Renal cortical epithelial cell (primary cell): ENCODE measurements around the gene TRIM56. TPM values are rescaled to one million over a fixed set of nuclear protein-coding genes. Genes with fewer than 3 reads are reported as not detected.

Experiments
- DNase-seq: peaks from one replicate; pipeline ENCODE4 v3.0.0-alpha.2; 2011; ENCODE audit warnings: low read depth
- total RNA-seq: library from RNA; depleted of rRNA; stranded (reverse); fragments of >200 nt; gene quantifications from 2 replicates; pipeline ENCODE4 v1.2.3, GENCODE V29; 2014

TRIM56 gene
- total RNA-seq, 1 donor from 2014 or later: 43.8 TPM

DNA sequence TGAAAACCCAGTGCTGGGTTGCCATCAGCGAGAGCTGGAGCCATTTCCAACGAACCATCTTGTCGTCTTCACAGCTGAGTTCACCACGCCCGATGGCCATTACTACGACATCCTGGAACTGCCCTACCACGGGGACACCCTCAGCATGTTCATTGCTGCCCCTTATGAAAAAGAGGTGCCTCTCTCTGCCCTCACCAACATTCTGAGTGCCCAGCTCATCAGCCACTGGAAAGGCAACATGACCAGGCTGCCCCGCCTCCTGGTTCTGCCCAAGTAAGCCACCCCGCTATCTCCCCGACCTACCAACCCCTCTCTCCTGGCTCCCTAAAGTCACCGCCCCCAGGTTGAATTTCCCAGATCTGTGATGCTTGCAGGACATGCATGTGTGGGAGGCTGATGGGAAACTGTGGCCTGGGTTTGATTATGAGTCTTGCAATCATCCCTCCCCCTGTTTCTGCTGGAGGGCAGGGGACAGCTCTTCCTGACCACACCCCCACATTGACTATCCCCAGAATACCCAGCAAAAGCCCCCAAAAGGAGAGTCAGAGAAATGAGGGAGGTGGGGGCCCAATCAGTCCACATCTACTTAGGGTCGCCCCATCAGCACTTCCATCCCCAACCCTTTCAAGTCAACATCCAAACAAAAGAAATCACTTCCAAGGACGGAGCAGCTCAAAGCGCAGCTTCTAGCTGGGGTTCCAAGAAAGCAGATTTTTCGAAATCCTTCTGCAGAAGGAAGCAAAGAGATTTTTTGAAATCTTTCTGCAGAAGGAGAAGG lies 48.5 kb downstream of the TRIM56 start:
- no peak for DNase-seq

GRCh38 chr7:101134399-101134980 lies 49.2 kb downstream of the TRIM56 start:
- DNase-seq: no peak

GRCh38 chr7:101137651-101138212 lies 52.5 kb downstream of the TRIM56 start:
- DNase-seq: no peak

- peak; percentile 96 for DNase-seq
Measured at GRCh38 chr7:101138213-101138870, 53.1 kb downstream of the TRIM56 start.

- DNase-seq: no peak
Measured at GRCh38 chr7:101140339-101140699, 55.0 kb downstream of the TRIM56 start.

DNA sequence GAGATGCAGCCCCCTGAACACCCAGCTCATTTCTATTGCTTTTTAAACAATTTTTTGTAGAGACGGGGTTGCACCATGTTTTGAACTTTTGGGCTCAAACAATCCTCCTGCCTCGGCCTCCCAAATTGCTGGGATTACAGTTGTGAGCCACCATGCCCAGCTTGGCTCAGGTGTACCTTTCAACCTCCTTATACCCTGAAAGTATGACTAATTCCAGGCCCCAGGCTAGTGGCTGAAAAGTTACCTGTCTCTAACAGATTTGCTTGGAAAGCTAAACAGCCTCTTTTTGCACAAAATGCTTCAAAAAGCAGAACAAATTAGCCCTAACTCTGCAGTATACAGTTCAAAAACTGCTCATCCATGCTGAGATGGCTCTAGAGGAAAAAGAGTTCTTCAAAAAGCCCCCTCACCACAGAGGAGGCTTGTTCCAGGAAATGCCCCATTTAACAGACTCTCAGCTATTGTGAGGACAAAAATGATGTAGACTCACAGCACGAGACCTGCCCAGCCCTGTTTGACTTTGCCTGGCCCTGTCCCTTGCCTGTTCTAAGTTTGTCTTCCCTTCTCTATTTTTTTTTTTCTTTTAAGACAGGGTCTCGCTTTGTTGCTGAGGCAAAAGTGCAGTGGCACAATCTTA lies 55.6 kb downstream of the TRIM56 start:
- no peak for DNase-seq

Other genes with a start within 250 kb of the TRIM56 start
- gene SLC12A9, start 232.8 kb upstream of the TRIM56 start, total RNA-seq: 13.8 and 25.5 TPM in 2 replicates
- 87.9 and 95.2 TPM in 2 replicates for gene TRIP6, start 218.1 kb upstream of the TRIM56 start, total RNA-seq
- 32.8 and 51.7 TPM in 2 replicates for gene SRRT, start 210.4 kb upstream of the TRIM56 start, total RNA-seq
- gene UFSP1, start 195.8 kb upstream of the TRIM56 start, total RNA-seq: 2.1 and 5.2 TPM in 2 replicates
- gene ACHE, start 189.6 kb upstream of the TRIM56 start, total RNA-seq: 0.94 and 1.2 TPM in 2 replicates
- gene MUC3A, start 135.9 kb upstream of the TRIM56 start, total RNA-seq: 0.75 TPM in 1 of 2 replicates, not detected in the other
- not detected in 2 replicates for gene MUC12, start 115.9 kb upstream of the TRIM56 start, total RNA-seq
- not detected in 2 replicates for gene MUC17, start 65.4 kb upstream of the TRIM56 start, total RNA-seq
- gene SERPINE1, start 41.6 kb downstream of the TRIM56 start, total RNA-seq: 860 and 1,733 TPM in 2 replicates
- gene AP1S1, start 69.0 kb downstream of the TRIM56 start, total RNA-seq: 137 and 326 TPM in 2 replicates
- gene VGF, start 80.1 kb downstream of the TRIM56 start, total RNA-seq: 0.05 and 1.2 TPM in 2 replicates
- not detected in 2 replicates for gene NAT16, start 94.8 kb downstream of the TRIM56 start, total RNA-seq
- not detected in 2 replicates for gene MOGAT3, start 115.6 kb downstream of the TRIM56 start, total RNA-seq
- gene PLOD3, start 132.1 kb downstream of the TRIM56 start, total RNA-seq: 31.3 and 55.8 TPM in 2 replicates
- gene ZNHIT1, start 132.7 kb downstream of the TRIM56 start, total RNA-seq: 51.5 and 160 TPM in 2 replicates
- gene CLDN15, start 152.3 kb downstream of the TRIM56 start, total RNA-seq: 0.69 and 1.9 TPM in 2 replicates
- gene FIS1, start 159.6 kb downstream of the TRIM56 start, total RNA-seq: 193 and 303 TPM in 2 replicates
- gene IFT22, start 236.3 kb downstream of the TRIM56 start, total RNA-seq: 32.3 and 65.0 TPM in 2 replicates